MM.1S (cell line): ENCODE measurements around the gene LDLRAD1.
A peak's percentile ranks its signal among the peaks of the same experiment; 100 is the strongest.

Experiments
- DNase-seq: peaks from one replicate; pipeline ENCODE4 v3.0.0-alpha.2; 2015
- H2AFZ ChIP-seq: fragments of 300-600 bp; sonication (generic); 2 replicates; pipeline ENCODE4 v1.6.0; 2016; ENCODE audit warnings: antibody characterized with exemption, low read length
- H3F3A ChIP-seq: fragments of 300-600 bp; sonication (generic); 2 replicates; pipeline ENCODE4 v1.6.1; 2016; ENCODE audit warnings: mild to moderate bottlenecking, antibody characterized with exemption, low read length, moderate library complexity, mixed read lengths; ENCODE audit not compliant: insufficient read depth
- H3K27ac ChIP-seq: fragments of 300-600 bp; sonication (generic); 2 replicates; pipeline ENCODE4 v1.5.1; 2016; ENCODE audit warnings: mild to moderate bottlenecking, low read length
- H3K27me3 ChIP-seq: fragments of 300-600 bp; sonication (generic); replicated peaks from 2 replicates; pipeline ENCODE4 v1.6.0; 2016; ENCODE audit warnings: low read length; ENCODE audit not compliant: insufficient read depth
- H3K36me3 ChIP-seq: fragments of 300-600 bp; sonication (generic); replicated peaks from 2 replicates; pipeline ENCODE4 v1.6.1; 2016; ENCODE audit warnings: mild to moderate bottlenecking, low read length, mixed read lengths; ENCODE audit not compliant: insufficient read depth
- H3K4me1 ChIP-seq: fragments of 300-600 bp; sonication (generic); 2 replicates; pipeline ENCODE4 v1.6.1; 2016; ENCODE audit warnings: low read length, mixed read lengths
- H3K4me2 ChIP-seq: fragments of 300-600 bp; sonication (generic); 2 replicates; pipeline ENCODE4 v1.6.0; 2016; ENCODE audit warnings: low read depth, low read length
- H3K4me3 ChIP-seq: fragments of 300-600 bp; sonication (generic); 2 replicates; pipeline ENCODE4 v1.5.1; 2016; ENCODE audit warnings: low read length, mixed read lengths
- H3K79me2 ChIP-seq: fragments of 300-600 bp; sonication (generic); 2 replicates; pipeline ENCODE4 v1.6.1; 2016; ENCODE audit warnings: mixed run types, low read length, mixed read lengths
- H3K9ac ChIP-seq: fragments of 300-600 bp; sonication (generic); 2 replicates; pipeline ENCODE4 v1.6.1; 2016; ENCODE audit warnings: low read length, mixed read lengths
- H3K9me2 ChIP-seq: fragments of 300-600 bp; sonication (generic); replicated peaks from 2 replicates; pipeline ENCODE4 v1.6.1; 2016; ENCODE audit warnings: mild to moderate bottlenecking, low read length, mixed read lengths; ENCODE audit not compliant: insufficient read depth
- H3K9me3 ChIP-seq: fragments of 300-600 bp; sonication (generic); replicated peaks from 2 replicates; pipeline ENCODE4 v1.6.1; 2016; ENCODE audit warnings: mild to moderate bottlenecking, low read length, mixed read lengths; ENCODE audit not compliant: insufficient read depth
- H4K20me1 ChIP-seq: fragments of 300-600 bp; sonication (generic); 2 replicates; pipeline ENCODE4 v1.6.1; 2016; ENCODE audit warnings: mild to moderate bottlenecking, low read length, moderate library complexity, mixed read lengths; ENCODE audit not compliant: insufficient read depth
- EZH2 ChIP-seq: fragments of 300-600 bp; sonication (generic); optimal IDR thresholded peaks from 2 replicates; pipeline ENCODE3; 2017; ENCODE audit warnings: low read depth, mild to moderate bottlenecking, antibody characterized with exemption, low read length, mixed read lengths
- EZH2phosphoT487 ChIP-seq: fragments of 300-600 bp; sonication (generic); IDR thresholded peaks from 2 replicates; pipeline ENCODE4 v1.6.1; 2018; ENCODE audit warnings: antibody characterized with exemption, low read length
- TF ChIP-seq, protein P1 (sequence below): fragments of 300-600 bp; sonication (generic); IDR thresholded peaks from 2 replicates; pipeline ENCODE4 v1.5.1; 2016; ENCODE audit warnings: antibody characterized with exemption, low read length, mixed read lengths

LDLRAD1 gene, protein sequence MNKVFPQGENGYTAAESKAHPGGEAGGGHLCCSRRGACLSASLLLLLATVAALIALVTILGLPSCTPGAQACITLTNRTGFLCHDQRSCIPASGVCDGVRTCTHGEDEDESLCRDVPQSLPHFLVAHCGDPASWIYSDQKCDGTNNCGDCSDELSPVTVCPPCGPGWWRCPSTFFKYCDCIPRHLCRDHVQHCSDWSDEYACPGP

DNA sequence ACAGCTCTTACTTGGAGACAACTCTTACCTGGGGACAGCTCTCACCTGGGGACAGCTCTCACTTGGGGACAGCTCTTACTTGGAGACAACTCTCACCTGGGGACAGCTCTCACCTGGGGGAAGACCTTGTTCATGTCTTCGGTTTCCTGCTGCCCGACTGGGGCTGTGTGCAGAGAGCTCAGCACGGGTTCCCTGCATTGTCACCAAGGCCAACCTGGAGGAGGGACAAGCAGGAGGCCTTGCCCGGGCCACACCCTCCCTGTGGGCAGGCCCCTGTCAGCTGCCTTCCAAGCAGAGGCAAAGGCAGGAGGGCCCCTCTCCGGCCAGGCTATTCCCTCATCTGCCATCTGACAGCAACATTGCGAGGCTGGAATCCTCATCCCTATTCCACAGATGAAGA is at the start of gene LDLRAD1:
LDLRAD1 (minus strand) TSS at position 208 of the 400 bp plus-strand sequence; CDS start at position 134, 74 bp downstream.
- Histone ChIP-seq H3K4me3 (no peak within 1 kb of the TSS), H3K4me2 (no peak within 1 kb of the TSS), H3F3A (no peaks in the 10 kb centered on the region), H3K36me3 (no peaks in the 10 kb centered on the region), H3K9ac (no peak within 1 kb of the TSS), H3K9me2 (no peaks in the 10 kb centered on the region), H3K4me1 (no peaks in the 10 kb centered on the region), H3K27ac (no peak within 1 kb of the TSS), H4K20me1 (no peaks in the 10 kb centered on the region), H2AFZ (no peak within 1 kb of the TSS), H3K27me3 (no peaks in the 10 kb centered on the region), H3K9me3 (no peaks in the 10 kb centered on the region), H3K79me2 (no peaks in the 10 kb centered on the region)
- DNase-seq: no peak
- TF ChIP-seq EZH2phosphoT487 (no peak), EZH2 (no peak)
- TF ChIP-seq, protein P1, sequence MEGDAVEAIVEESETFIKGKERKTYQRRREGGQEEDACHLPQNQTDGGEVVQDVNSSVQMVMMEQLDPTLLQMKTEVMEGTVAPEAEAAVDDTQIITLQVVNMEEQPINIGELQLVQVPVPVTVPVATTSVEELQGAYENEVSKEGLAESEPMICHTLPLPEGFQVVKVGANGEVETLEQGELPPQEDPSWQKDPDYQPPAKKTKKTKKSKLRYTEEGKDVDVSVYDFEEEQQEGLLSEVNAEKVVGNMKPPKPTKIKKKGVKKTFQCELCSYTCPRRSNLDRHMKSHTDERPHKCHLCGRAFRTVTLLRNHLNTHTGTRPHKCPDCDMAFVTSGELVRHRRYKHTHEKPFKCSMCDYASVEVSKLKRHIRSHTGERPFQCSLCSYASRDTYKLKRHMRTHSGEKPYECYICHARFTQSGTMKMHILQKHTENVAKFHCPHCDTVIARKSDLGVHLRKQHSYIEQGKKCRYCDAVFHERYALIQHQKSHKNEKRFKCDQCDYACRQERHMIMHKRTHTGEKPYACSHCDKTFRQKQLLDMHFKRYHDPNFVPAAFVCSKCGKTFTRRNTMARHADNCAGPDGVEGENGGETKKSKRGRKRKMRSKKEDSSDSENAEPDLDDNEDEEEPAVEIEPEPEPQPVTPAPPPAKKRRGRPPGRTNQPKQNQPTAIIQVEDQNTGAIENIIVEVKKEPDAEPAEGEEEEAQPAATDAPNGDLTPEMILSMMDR: no peak

DNA sequence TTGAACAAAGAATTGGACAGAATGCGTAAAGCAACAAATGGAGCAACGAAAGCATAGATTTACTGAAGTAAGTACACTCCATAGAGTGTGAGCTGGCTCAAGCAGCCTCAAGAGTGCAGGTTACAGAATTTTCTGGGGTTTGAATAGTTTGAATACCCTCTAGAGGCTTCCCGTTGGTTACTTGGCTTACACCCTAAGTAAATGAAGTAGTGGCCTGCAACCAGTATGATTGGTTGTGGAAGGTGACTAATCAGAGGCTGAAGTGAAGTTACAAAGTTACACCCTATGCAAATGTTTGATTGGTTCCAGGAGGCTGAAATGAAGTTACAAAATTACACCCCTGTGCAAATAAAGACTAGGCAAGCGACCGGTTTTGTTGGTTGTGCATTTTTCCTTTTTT is 46.3 kb upstream of the LDLRAD1 start:
- Histone ChIP-seq H3K4me2 (no peak overlapping the region), H3K9me2 (no peaks in the 10 kb centered on the region), H3K27ac (no peak overlapping the region), H3K36me3 (no peaks in the 10 kb centered on the region), H3F3A (no peaks in the 10 kb centered on the region), H3K4me3 (no peak overlapping the region), H4K20me1 (no peaks in the 10 kb centered on the region), H3K79me2 (no peaks in the 10 kb centered on the region), H3K4me1 (no peaks in the 10 kb centered on the region), H2AFZ (no peak overlapping the region), H3K9me3 (no peaks in the 10 kb centered on the region), H3K9ac (no peak overlapping the region), H3K27me3 (no peaks in the 10 kb centered on the region)
- TF ChIP-seq EZH2 (no peak), EZH2phosphoT487 (no peak)
- TF ChIP-seq, protein P1: no peak
- DNase-seq: no peak

DNA sequence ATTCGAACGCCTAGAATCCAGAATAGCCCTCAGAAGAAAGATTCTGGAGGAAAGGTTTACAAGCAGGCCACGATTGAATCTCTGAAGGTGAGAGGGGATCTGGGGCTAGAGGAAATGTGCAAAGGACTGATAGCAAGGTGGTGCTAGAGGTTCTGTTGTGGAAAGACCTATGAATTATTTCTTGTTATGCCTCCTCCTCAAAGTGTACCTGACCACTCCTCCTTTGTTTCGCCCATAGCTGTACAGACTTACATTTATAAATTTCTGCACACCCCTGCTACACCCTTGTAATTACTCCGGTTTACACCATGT is 36.4 kb upstream of the LDLRAD1 start:
- no peaks in the 10 kb centered on the region for H4K20me1 ChIP-seq
- peak overlapping the region; percentile 85 for H3K4me3 ChIP-seq
- no peak overlapping the region for H3K27ac ChIP-seq
- no peaks in the 10 kb centered on the region for H3K9me3 ChIP-seq
- TF ChIP-seq, protein P1: no peak
- no peak for TF ChIP-seq EZH2phosphoT487
- TF ChIP-seq EZH2: no peak
- peak overlapping the region; percentile 88 for H3K4me2 ChIP-seq
- H3K36me3 ChIP-seq: no peaks in the 10 kb centered on the region
- H3K9ac ChIP-seq: peak overlapping the region; percentile 91
- H3K79me2 ChIP-seq: peaks cover 48% of the 10 kb centered on the region
- peak overlapping the region; percentile 67 for H2AFZ ChIP-seq
- H3K4me1 ChIP-seq: peaks cover 14% of the 10 kb centered on the region; the same call in 1 of the 2 replicates
- H3K9me2 ChIP-seq: no peaks in the 10 kb centered on the region
- DNase-seq: no peak
- peaks cover 9% of the 10 kb centered on the region; the same call in 1 of the 2 replicates for H3F3A ChIP-seq
- no peaks in the 10 kb centered on the region for H3K27me3 ChIP-seq
